PC-9 (cell line): ENCODE measurements around the gene URM1. TPM values are rescaled to one million over a fixed set of nuclear protein-coding genes. Genes with fewer than 3 reads are reported as not detected.

ENCODE experiments used
- BruUV-seq: library from RNA; stranded (reverse); fragments of 400-500 nt; replicated peaks from 2 replicates; lab custom pipeline; 2021; lab: Mats Ljungman, UMichigan
- CTCF ChIA-PET: fragments of 300-600 bp; sonication (Branson Sonifier 250); formaldehyde crosslinking; loops from one replicate; lab custom pipeline; 2022; ENCODE audit warnings: antibody characterized with exemption; lab: Charles Lee
- POLR2A ChIA-PET: fragments of 300-600 bp; sonication (Branson Sonifier 250); formaldehyde crosslinking; loops from one replicate; lab custom pipeline; 2022; ENCODE audit warnings: antibody characterized with exemption; ENCODE audit not compliant: unreplicated experiment; lab: Charles Lee
- DNase-seq, 2 experiments: peaks; one replicate each; pipeline versions ENCODE4 v3.0.0 to v3.0.0-alpha.2; 2015 to 2022; ENCODE audit warnings: mixed read lengths in 1 of 2
- H2AFZ ChIP-seq: fragments of 200-600 bp; sonication (generic); 2 replicates; pipeline ENCODE4 v1.8.1; 2017; ENCODE audit warnings: antibody characterized with exemption
- H3F3A ChIP-seq: fragments of 200-600 bp; sonication (generic); 2 replicates; pipeline ENCODE4 v1.8.1; 2017; ENCODE audit warnings: antibody characterized with exemption, mild to moderate bottlenecking, low read depth; ENCODE audit not compliant: insufficient read depth
- H3K27ac ChIP-seq: fragments of 200-600 bp; sonication (generic); 2 replicates; pipeline ENCODE4 v1.6.1; 2016; ENCODE audit warnings: mixed run types
- H3K27me3 ChIP-seq: fragments of 200-600 bp; sonication (generic); 2 replicates; pipeline ENCODE4 v1.6.1; 2016; ENCODE audit warnings: low read depth, mixed run types; ENCODE audit not compliant: insufficient read depth
- H3K36me3 ChIP-seq: fragments of 200-600 bp; sonication (generic); 2 replicates; pipeline ENCODE4 v1.6.1; 2016; ENCODE audit warnings: low read depth, mixed run types
- H3K4me1 ChIP-seq: fragments of 200-600 bp; sonication (generic); replicated peaks from 2 replicates; pipeline ENCODE4 v1.6.1; 2016; ENCODE audit warnings: mixed run types; ENCODE audit not compliant: insufficient read depth
- H3K4me2 ChIP-seq: fragments of 200-600 bp; sonication (generic); 2 replicates; pipeline ENCODE4 v1.6.1; 2017; ENCODE audit warnings: mixed run types
- H3K4me3 ChIP-seq: fragments of 200-600 bp; sonication (generic); 2 replicates; pipeline ENCODE4 v1.6.1; 2016; ENCODE audit warnings: mixed run types
- H3K79me2 ChIP-seq: fragments of 200-600 bp; sonication (generic); 2 replicates; pipeline ENCODE4 v1.6.1; 2017; ENCODE audit warnings: low read depth, mixed run types
- H3K9me2 ChIP-seq: fragments of 200-600 bp; sonication (generic); 2 replicates; pipeline ENCODE4 v1.8.1; 2017; ENCODE audit warnings: mild to moderate bottlenecking; ENCODE audit not compliant: insufficient read depth
- H3K9me3 ChIP-seq: fragments of 200-600 bp; sonication (generic); 2 replicates; pipeline ENCODE4 v1.8.1; 2016; ENCODE audit warnings: low read depth; ENCODE audit not compliant: insufficient read depth
- H4K20me1 ChIP-seq: fragments of 200-600 bp; sonication (generic); 2 replicates; pipeline ENCODE4 v1.8.1; 2017; ENCODE audit not compliant: insufficient read depth
- EZH2 ChIP-seq: fragments of 200-600 bp; sonication (generic); IDR thresholded peaks from 2 replicates; pipeline ENCODE4 v1.8.0; 2017; ENCODE audit warnings: antibody characterized with exemption, low read depth
- intact Hi-C: fragments of 100-400 bp; cut with micrococcal nuclease; formaldehyde crosslinking; loops from one replicate; pipeline ENCODE4 v1.10.0; 2022; ENCODE audit not compliant: unreplicated experiment
- total RNA-seq: library from RNA; stranded (reverse); gene quantifications from 2 replicates; pipeline ENCODE4 v1.2.3, GENCODE V29; 2021
- TF ChIP-seq, protein P1 (sequence below): fragments of 200-600 bp; sonication (generic); conservative IDR thresholded peaks from 2 replicates; pipeline ENCODE4 v1.6.1; 2017; ENCODE audit warnings: mixed run types, antibody characterized with exemption, mild to moderate bottlenecking, moderate library complexity

Gene URM1
- total RNA-seq, 1 experiment from 2014 or later = 98.1 TPM

DNA sequence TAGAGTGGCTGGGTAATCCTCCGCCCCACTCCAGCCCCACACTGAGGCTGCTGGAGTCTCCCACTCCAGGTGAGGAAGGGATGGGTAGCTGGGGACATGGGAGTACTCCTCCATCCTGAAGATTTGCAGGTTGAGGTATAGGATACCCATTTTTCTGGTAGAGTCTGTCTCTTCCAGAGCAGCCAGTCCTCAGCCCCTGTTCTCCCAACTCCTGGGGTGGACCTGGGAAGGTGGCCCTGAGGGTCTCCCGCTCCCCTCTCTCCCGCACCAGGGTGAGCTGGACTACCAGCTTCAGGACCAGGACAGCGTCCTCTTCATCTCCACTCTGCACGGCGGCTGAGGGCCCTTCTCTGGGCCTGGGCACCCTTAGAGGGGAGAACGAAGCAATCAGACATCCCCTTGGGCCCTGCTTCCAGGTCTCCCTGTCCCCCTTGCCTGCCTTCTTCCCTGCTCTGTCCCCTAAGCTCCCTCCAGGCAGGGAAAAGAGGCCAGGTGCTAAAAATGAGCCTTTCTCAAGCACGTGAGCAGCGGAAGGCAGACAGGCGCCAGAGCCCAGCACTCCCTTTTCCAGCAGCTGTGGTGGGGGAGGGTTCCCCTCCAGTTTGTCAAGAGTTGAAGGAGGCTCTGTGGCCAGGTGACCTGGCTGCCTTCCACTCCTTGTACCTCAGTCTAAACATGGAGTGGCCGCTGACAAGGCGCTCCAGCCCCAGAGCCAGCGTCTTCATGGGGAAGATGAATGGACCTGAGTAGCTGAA lies 18.4 kb downstream of the URM1 start:
- Histone ChIP-seq H3K4me2 (no peak overlapping the region), H2AFZ (no peak overlapping the region), H3K36me3 (no peaks in the 10 kb centered on the region), H3F3A (peaks cover 13% of the 10 kb centered on the region; the same call in 1 of the 2 replicates), H3K79me2 (no peaks in the 10 kb centered on the region), H3K27me3 (no peaks in the 10 kb centered on the region), H3K4me1 (no peaks in the 10 kb centered on the region), H4K20me1 (no peaks in the 10 kb centered on the region), H3K4me3 (no peak overlapping the region), H3K27ac (no peak overlapping the region), H3K9me2 (no peaks in the 10 kb centered on the region), H3K9me3 (no peaks in the 10 kb centered on the region)
- TSS peak; percentile 80 for BruUV-seq
- ChIA-PET CTCF (no interaction called here), POLR2A (no interaction called here)
- no peak for DNase-seq
- intact Hi-C loops = no loop called here
- no peak for TF ChIP-seq EZH2
- TF ChIP-seq, protein P1, sequence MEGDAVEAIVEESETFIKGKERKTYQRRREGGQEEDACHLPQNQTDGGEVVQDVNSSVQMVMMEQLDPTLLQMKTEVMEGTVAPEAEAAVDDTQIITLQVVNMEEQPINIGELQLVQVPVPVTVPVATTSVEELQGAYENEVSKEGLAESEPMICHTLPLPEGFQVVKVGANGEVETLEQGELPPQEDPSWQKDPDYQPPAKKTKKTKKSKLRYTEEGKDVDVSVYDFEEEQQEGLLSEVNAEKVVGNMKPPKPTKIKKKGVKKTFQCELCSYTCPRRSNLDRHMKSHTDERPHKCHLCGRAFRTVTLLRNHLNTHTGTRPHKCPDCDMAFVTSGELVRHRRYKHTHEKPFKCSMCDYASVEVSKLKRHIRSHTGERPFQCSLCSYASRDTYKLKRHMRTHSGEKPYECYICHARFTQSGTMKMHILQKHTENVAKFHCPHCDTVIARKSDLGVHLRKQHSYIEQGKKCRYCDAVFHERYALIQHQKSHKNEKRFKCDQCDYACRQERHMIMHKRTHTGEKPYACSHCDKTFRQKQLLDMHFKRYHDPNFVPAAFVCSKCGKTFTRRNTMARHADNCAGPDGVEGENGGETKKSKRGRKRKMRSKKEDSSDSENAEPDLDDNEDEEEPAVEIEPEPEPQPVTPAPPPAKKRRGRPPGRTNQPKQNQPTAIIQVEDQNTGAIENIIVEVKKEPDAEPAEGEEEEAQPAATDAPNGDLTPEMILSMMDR = no peak

DNA sequence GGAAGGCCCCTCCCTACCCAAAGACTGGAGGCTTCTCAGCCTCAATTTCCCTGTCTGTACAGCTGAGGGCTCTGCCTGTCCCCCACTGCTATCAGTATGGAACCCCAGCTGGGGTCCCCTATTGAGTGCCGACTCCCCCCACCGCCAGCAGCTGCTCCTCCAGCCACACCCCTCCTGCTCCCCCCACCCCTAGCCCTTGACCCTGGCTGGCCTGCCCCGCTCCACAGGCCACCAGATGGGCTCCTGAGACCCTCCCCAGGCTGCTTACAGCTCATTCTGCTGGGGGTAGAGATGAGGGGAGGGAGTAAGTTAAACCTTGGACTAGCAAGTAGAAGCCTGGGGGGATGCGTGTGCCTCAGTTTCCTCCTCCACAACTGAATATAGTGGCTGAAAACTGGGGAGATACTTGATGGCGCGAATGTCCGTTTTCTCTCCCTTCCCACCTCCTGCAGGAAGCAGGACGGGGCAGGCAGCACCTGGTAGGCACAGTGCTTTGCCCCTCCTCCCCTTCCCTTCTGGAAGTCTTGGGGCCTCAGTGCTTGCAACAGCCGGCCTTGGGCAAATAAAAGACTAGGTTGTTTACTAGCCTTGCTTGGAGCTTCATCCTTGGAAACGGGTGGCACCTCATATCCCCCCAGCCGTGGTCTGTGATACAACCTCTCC lies 19.1 kb downstream of the URM1 start:
- H3K36me3 ChIP-seq = no peaks in the 10 kb centered on the region
- H3K4me1 ChIP-seq = no peaks in the 10 kb centered on the region
- peaks cover 13% of the 10 kb centered on the region; the same call in 1 of the 2 replicates for H3F3A ChIP-seq
- ChIA-PET POLR2A (no interaction called here), CTCF (no interaction called here)
- no peak overlapping the region for H2AFZ ChIP-seq
- no peak overlapping the region for H3K27ac ChIP-seq
- intact Hi-C loops = no loop called here
- H3K4me3 ChIP-seq = no peak overlapping the region
- no peaks in the 10 kb centered on the region for H3K79me2 ChIP-seq
- no peaks in the 10 kb centered on the region for H3K9me2 ChIP-seq
- no peaks in the 10 kb centered on the region for H4K20me1 ChIP-seq
- H3K27me3 ChIP-seq = no peaks in the 10 kb centered on the region
- no peaks in the 10 kb centered on the region for H3K9me3 ChIP-seq
- TF ChIP-seq, protein P1 = no peak
- no peak for TF ChIP-seq EZH2
- no peak for DNase-seq
- H3K4me2 ChIP-seq = no peak overlapping the region
- no TSS peak for BruUV-seq

DNA sequence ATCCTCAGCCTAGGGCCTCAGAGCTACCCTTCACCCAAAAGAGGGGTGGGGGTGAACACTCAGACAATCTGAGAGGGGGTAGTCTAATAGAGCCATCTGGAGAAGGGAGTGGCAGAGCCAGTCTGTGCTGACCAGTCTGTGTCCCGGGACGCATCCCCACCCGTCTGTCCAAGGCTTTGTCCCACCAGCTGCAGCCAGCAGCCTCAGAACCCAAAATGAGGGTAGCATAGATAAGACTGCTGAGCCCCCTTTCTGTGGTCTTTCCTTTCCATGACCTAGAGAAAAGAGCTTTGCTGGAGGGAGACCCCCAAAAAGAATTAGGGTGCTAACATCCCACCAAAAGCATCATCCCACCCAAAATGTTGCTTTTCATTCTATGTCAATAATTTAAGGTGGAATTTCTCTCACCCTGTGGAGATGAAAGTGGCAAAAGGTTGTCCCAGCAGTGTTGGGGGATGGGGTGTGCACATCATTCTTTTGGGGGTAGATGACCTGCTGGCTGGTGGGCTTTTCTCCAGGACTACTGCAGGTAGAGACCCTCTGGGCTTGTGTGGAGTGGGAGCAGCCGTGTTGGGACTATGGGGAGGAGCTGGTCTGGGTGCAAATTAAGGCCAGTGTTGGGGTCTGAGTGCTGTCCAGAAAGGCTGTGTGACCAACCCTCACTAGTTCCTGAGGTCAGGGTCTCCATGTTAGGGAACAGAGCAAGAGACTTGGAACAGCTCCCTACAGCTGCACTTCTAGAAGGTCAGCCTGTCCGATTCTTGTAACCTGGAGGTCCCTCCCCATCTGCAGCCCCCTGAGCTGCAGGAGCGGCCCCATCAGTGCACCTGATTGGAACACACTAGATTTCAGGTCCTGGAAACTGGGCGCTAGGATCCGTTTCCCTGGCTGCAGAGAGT lies 19.9 kb downstream of the URM1 start:
- no peaks in the 10 kb centered on the region for H3K79me2 ChIP-seq
- H3K27me3 ChIP-seq = no peaks in the 10 kb centered on the region
- H3K36me3 ChIP-seq = no peaks in the 10 kb centered on the region
- H3K27ac ChIP-seq = no peak overlapping the region
- BruUV-seq = no TSS peak
- H3K4me1 ChIP-seq = no peaks in the 10 kb centered on the region
- ChIA-PET POLR2A (no interaction called here), CTCF (no interaction called here)
- intact Hi-C loops = no loop called here
- no peak for DNase-seq
- no peaks in the 10 kb centered on the region for H3K9me3 ChIP-seq
- no peak overlapping the region for H2AFZ ChIP-seq
- no peaks in the 10 kb centered on the region for H3K9me2 ChIP-seq
- TF ChIP-seq, protein P1 = no peak
- TF ChIP-seq EZH2 = no peak
- no peaks in the 10 kb centered on the region for H4K20me1 ChIP-seq
- no peak overlapping the region for H3K4me2 ChIP-seq
- H3F3A ChIP-seq = peaks cover 13% of the 10 kb centered on the region; the same call in 1 of the 2 replicates
- no peak overlapping the region for H3K4me3 ChIP-seq
